HG03045 (cell line): ENCODE measurements around the gene LALBA.
"Not testable (repeated sequence)": the region's sequence is repeated elsewhere in the genome, so short reads cannot be mapped to it uniquely, and the experiment has no call there.

Source experiments
- ATAC-seq: cut with Tn5 transposase; IDR thresholded peaks from one replicate; pipeline ENCODE4 v1.9.1; 2021; ENCODE audit warnings: mild to moderate bottlenecking, moderate library complexity; ENCODE audit not compliant: unreplicated experiment

The LALBA gene

GRCh38 chr12:48536602-48537001 lies 33.2 kb downstream of the LALBA start:
- no peak for ATAC-seq

GRCh38 chr12:48532601-48533000 lies 37.2 kb downstream of the LALBA start:
- ATAC-seq = no peak

- no peak for ATAC-seq
Observed at GRCh38 chr12:48527891-48528670, 41.8 kb downstream of the LALBA start.

- no peak for ATAC-seq
Observed at GRCh38 chr12:48525332-48525731, 44.5 kb downstream of the LALBA start, which contains the start of gene OR8S1. Gene OR8S1, plus strand, starts transcription at chr12:48525632. Its CDS starts 0 bp downstream, at chr12:48525632.

GRCh38 chr12:48520381-48520780 lies 49.5 kb downstream of the LALBA start:
- not testable (repeated sequence) for ATAC-seq
